LHCN-M2 (cell line): ENCODE data around the gene GTF2B. TPM values are rescaled to one million over a fixed set of nuclear protein-coding genes. Genes with fewer than 3 reads are reported as not detected.
"Not testable (repeated sequence)": the region's sequence is repeated elsewhere in the genome, so short reads cannot be mapped to it uniquely, and the experiment has no call there.

Experiments
- DNase-seq: peaks from one replicate; pipeline ENCODE4 v3.0.0-alpha.2; 2012; ENCODE audit warnings: low read depth
- polyA plus RNA-seq: library from polyadenylated mRNA; unstranded; fragments of >200 nt; gene quantifications from one replicate; pipeline ENCODE4 v1.2.1, GENCODE V29; 2012; ENCODE audit warnings: missing spikeins
- total RNA-seq: library from RNA; depleted of rRNA; stranded (reverse); fragments of >200 nt; gene quantifications from 2 replicates; pipeline ENCODE4 v1.2.3, GENCODE V29; 2014; rRNA removed

The GTF2B gene, protein sequence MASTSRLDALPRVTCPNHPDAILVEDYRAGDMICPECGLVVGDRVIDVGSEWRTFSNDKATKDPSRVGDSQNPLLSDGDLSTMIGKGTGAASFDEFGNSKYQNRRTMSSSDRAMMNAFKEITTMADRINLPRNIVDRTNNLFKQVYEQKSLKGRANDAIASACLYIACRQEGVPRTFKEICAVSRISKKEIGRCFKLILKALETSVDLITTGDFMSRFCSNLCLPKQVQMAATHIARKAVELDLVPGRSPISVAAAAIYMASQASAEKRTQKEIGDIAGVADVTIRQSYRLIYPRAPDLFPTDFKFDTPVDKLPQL
- 36.1 and 44.9 TPM in 2 replicates for total RNA-seq
- 18.2 TPM for polyA plus RNA-seq

DNA sequence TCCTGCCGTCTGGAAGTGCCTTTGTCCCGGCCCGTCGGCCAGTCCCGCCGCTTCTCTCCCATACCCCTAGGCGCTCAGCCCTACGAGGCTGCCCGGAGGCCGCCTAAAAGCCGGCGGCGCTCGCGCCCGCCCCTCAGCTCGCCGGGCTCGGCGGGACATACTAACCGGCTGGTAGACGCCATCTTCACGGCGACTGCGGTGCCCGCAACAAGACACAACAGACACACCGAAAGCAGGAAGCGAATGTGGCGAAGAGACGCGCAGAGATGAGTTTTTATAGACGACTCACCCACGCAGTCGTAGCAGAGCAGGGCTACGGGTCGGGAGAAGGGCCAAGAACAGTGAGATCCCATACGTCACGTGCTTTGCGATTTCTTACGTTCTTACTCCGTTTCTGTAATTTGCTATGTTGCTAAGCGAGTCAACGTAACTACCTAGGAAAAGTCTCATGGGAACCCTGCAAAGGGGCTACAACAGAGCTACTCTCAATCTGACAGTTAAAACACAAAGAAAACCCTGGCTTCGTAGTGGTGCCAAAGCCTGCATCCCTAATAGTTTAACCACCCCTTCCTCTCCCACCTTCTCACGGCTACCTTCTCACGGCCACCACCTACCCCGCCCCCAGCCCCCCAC lies at the start of gene GTF2B:
TSS of gene GTF2B (minus strand) at position 250 of the 633 bp plus-strand sequence. CDS start at position 182, 68 bp downstream.
- DNase-seq: peak; percentile 95

DNA sequence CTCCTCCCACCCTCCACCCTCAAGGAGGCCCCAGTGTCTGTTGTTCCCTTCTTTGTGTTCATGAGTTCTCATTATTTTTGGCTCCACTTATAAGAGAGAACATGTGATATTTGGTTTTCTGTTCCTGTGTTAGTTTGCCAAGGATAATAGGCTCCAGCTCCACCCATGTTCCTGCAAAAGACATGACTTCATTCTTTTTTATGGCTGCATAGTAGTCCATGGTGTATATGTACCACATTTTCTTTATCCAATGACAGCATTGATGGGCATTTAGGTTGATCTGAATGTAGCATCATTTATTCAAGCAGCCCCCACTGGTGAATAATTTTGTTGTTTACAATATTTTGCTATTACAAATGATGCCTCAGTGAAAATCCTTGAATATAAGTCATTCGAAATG lies 47.2 kb upstream of the GTF2B start:
- not testable (repeated sequence) for DNase-seq

- DNase-seq: no peak
These were observed 45.5 kb upstream of the GTF2B start for GRCh38 chr1:88936760-88937342.

GRCh38 chr1:88936223-88936523 lies 44.8 kb upstream of the GTF2B start:
- no peak for DNase-seq

DNA sequence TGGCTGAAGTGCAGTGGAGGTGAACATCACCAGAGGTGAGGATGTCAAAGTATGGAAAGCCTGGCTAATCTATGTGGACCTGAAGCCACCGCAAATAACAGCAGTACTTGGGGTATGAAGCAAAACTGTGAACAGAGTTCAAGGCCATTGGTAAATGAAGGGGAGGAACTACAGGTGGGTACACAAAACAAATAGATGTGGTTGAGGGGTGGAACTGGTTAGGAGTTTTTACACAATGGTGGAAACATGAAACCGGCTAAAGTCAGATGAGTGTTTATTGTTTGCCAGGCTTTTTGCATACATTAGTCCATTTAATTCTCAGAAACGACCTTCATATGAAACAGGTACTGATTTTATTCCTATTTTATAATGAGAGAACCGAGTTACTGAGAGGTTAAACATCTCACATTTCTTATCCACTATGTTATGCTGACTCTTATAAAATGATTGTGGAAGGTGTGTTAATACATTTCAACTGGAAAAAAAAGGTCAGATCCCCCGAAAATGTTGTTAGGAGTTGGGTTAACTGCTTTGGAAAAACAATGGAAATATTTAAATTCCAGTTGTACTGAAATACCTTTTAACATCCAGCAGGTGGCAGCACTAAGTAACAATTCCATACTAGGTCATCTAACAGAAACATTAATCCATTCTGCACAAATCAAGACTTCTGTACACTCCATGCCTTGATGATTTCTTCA lies 44.3 kb upstream of the GTF2B start:
- DNase-seq: peak; percentile 33

DNA sequence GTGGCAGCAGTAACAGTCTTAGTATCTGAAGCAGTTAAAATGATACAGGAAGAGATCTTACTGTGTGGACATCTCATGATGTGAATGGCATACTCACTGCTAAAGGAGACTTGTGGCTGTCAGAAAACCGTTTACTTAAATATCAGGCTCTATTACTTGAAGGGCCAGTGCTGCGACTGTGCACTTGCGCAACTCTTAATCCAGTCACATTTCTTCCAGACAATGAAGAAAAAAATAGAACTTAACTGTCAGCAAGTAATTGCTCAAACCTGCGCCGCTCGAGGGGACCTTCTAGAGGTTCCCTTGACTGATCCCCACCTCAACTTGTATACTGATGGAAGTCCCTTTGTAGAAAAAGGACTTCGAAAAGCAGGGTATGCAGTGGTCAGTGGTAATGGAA lies 38.8 kb upstream of the GTF2B start:
- DNase-seq: not testable (repeated sequence)

- no peak for DNase-seq
These were observed 31.9 kb upstream of the GTF2B start for GRCh38 chr1:88923224-88923623.

DNA sequence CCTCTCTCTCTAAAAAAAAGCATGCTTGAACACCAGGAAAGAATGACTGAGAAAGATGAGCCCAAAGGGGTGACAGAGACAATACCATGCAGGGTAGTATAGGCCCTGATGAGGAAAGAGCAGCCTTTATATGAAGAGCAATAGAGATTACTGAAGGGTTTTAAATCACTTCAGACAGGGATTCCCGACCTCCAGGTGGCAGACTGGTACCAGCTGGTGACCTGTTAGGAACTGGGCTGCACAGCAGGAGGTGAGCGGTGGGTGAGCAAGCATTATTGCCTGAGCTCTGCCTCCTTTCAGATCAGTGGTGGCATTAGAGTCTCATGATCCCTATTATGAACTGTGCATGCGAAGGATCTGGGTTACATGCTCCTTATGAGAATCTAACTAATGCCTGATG lies 30.8 kb upstream of the GTF2B start:
- DNase-seq: no peak

DNA sequence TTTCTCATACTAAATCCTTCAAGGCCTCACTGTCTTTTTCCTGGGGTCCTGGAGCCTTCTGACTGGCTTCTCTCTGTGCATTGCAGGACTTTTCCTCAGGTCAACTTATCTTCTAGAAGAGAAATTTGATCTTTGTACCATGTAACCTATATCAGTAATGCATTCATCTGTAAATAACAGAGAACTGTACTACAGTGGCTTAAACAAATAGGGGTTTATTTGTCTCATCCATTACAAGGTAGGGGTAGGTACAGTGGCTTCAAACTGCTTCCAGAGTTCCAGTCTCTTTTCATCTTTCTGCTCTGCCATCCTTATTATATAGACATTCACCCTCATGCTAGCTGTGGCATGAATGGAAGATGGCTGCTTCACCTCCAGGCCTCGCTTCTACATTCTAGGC lies 29.5 kb upstream of the GTF2B start:
- DNase-seq: no peak

DNA sequence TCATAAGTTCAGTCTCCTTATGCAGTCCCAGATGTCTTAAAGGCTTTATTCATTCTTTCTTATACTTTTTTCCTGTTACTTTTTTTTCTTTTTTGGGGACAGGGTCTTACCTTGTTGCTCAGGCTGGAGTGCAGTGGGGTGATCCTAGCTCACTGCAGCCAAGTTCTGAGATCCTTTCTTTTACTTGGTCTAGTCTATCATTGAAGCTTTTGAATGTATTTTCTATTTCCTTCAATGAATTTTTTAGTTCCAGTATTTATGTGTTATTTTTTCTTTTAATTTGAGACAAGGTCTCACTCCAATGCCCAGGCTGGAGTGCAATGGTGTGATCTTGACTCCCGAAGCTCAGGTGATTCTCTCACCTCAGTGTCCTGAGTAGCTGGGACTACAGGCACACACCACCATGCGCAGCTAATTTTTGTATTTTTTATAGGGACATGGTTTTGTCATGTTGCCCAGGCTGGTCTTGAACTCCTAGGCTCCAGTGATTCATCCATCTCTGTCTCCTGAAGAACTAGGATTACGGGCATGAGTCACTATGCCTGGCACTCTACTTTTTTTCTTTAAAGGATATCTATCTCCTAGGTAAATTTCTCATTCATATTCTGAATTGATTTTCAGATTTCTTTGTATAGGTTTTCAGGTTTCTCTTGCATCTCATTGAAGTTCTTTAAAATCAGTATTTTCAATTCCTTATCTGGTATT lies 26.1 kb upstream of the GTF2B start:
- DNase-seq: no peak

- no peak for DNase-seq
These were observed 25.5 kb upstream of the GTF2B start for GRCh38 chr1:88916883-88917282.

GRCh38 chr1:88911800-88912199 lies 20.4 kb upstream of the GTF2B start:
- not testable (repeated sequence) for DNase-seq

GRCh38 chr1:88911161-88911560 lies 19.8 kb upstream of the GTF2B start:
- no peak for DNase-seq

- no peak for DNase-seq
These were observed 19.0 kb upstream of the GTF2B start for GRCh38 chr1:88910401-88910800.

DNA sequence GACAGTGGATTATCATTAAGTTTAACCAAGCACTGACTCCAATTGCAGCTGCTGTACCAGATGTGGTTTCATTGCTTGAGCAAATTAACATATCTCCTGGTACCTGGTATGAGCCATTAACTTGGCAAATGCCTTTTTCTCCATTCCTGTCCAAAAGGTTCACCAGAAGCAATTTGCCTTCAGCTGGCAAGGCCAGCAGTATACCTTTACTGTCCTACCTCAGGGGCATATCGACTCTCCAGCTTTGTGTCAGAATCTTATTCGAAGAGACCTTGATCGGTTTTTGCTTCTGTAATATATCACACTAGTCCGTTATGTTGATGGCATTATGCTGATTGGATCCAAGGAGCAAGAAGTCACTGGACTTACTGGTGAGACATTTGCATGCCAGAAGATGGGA lies 9.5 kb upstream of the GTF2B start:
- no peak for DNase-seq

GRCh38 chr1:88897070-88897730 lies 5.8 kb upstream of the GTF2B start:
- no peak for DNase-seq

- peak; percentile 55 for DNase-seq
These were observed 1.1 kb upstream of the GTF2B start for GRCh38 chr1:88892357-88892877.

DNA sequence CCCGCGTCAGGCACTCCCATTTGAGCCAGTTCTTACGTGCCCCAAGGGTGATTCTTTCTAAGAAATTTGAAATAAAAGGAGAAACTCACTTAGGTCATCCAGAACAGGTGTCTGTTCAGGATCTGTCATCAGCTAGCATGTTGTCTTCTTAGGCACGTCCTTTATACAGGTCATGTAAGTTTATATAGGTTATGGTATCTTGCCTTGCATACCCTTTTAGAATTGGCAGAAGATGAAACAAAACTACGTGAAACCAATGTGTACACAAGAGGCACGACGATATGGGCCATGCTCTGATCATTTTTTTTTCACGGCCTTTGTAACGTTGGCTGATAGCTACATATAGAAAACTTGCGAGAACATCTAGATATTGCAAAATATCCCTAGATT lies 579 bp upstream of the GTF2B start:
- no peak for DNase-seq

DNA sequence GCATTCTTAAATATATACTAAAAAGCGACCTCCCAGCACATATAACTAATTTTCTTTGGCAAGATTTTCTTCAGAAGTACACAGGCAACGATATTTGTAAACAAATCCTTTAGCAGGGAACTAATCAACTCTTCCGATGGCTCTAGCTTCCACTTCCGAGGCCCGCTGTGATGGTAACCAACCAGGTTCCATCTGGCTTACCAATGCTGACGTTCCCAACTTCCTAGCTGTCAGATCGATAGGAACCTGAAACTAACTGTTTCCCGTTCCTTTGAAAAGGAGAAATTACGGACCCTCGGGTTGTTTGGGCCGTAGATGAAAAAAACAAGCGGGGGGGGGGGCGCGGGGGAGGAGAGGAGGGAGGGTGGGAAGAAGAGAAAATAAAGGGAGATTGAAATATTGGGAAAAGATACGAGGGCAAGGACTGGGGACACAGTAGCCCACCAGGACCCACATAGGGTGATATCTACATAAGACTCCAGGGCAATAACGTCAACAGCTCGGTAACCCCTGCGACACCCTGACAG lies 513 bp downstream of the GTF2B start:
- DNase-seq: peak; percentile 13

- DNase-seq: no peak
These were observed 1.2 kb downstream of the GTF2B start for GRCh38 chr1:88890131-88890530.

- no peak for DNase-seq
These were observed 2.6 kb downstream of the GTF2B start for GRCh38 chr1:88888750-88889149.
